HepG2 (cell line): ENCODE results near the gene NKAIN4. TPM values are rescaled to one million over a fixed set of nuclear protein-coding genes. Genes with fewer than 3 reads are reported as not detected.

ENCODE experiments used
- ATM ChIP-seq: fragments of 450-650 bp; IDR thresholded peaks from 2 replicates; pipeline ENCODE4 v1.7.1; 2017; ENCODE audit warnings: mild to moderate bottlenecking, borderline replicate concordance
- CAMTA2 ChIP-seq: sonication (generic); formaldehyde crosslinking; IDR thresholded peaks from 2 replicates; pipeline ENCODE4 v1.4.0; 2020; ENCODE audit warnings: mild to moderate bottlenecking, missing genetic modification reagents, borderline replicate concordance
- FOXK2 ChIP-seq: fragments of 450-650 bp; IDR thresholded peaks from 2 replicates; pipeline ENCODE4 v1.6.1; 2016
- HNF4G ChIP-seq, 2 experiments: sonication (generic) in 1 of 2; formaldehyde crosslinking in 1 of 2; IDR thresholded peaks; 2 replicates each; pipeline versions ENCODE4 v1.4.0 to v1.6.1; 2011 to 2020; ENCODE audit warnings: borderline replicate concordance in 2 of 2, low read depth in 2 of 2, mild to moderate bottlenecking in 2 of 2, low read length in 1 of 2, missing genetic modification reagents in 1 of 2, moderate library complexity in 1 of 2
- MEIS2 ChIP-seq: sonication (generic); formaldehyde crosslinking; IDR thresholded peaks from 2 replicates; pipeline ENCODE4 v1.9.0; 2021; ENCODE audit warnings: mild to moderate bottlenecking, missing genetic modification reagents
- NFKB2 ChIP-seq: sonication (generic); formaldehyde crosslinking; IDR thresholded peaks from 2 replicates; pipeline ENCODE4 v1.4.0; 2020; ENCODE audit warnings: missing genetic modification reagents, borderline replicate concordance
- NFRKB ChIP-seq: fragments of 450-650 bp; IDR thresholded peaks from 2 replicates; pipeline ENCODE4 v1.6.1; 2017
- PHF8 ChIP-seq: sonication (generic); formaldehyde crosslinking; IDR thresholded peaks from 2 replicates; pipeline ENCODE4 v1.5.0; 2020; ENCODE audit warnings: missing genetic modification reagents
- RXRB ChIP-seq: IDR thresholded peaks from 2 replicates; pipeline ENCODE4 v1.6.1; 2016; ENCODE audit warnings: borderline replicate concordance, missing genetic modification reagents, missing compliant biosample characterization
- SALL1 ChIP-seq: sonication (generic); formaldehyde crosslinking; IDR thresholded peaks from 2 replicates; pipeline ENCODE4 v1.8.0; 2022; ENCODE audit warnings: mild to moderate bottlenecking, missing genetic modification reagents
- SOX5 ChIP-seq: IDR thresholded peaks from 2 replicates; pipeline ENCODE4 v1.6.1; 2016; ENCODE audit warnings: borderline replicate concordance
- TBX2 ChIP-seq: sonication (generic); formaldehyde crosslinking; IDR thresholded peaks from 2 replicates; pipeline ENCODE4 v1.5.0; 2020; ENCODE audit warnings: missing genetic modification reagents, mild to moderate bottlenecking, borderline replicate concordance
- ZFP36L1 ChIP-seq: sonication (generic); formaldehyde crosslinking; IDR thresholded peaks from 2 replicates; pipeline ENCODE4 v1.8.0; 2022; ENCODE audit warnings: mild to moderate bottlenecking, missing genetic modification reagents, moderate library complexity
- ZFP62 ChIP-seq: sonication (generic); formaldehyde crosslinking; IDR thresholded peaks from 2 replicates; pipeline ENCODE4 v1.4.0; 2020; ENCODE audit warnings: missing genetic modification reagents
- ZNF251 ChIP-seq: sonication (generic); formaldehyde crosslinking; IDR thresholded peaks from 2 replicates; pipeline ENCODE4 v1.9.0; 2021; ENCODE audit warnings: mild to moderate bottlenecking, missing genetic modification reagents
- ZNF337 ChIP-seq: sonication (generic); formaldehyde crosslinking; IDR thresholded peaks from 2 replicates; pipeline ENCODE4 v1.5.1; 2020; ENCODE audit warnings: missing genetic modification reagents, low read depth, mild to moderate bottlenecking, borderline replicate concordance
- ZNF773 ChIP-seq: sonication (generic); formaldehyde crosslinking; IDR thresholded peaks from 2 replicates; pipeline ENCODE4 v1.4.0; 2020; ENCODE audit warnings: missing genetic modification reagents, borderline replicate concordance
- ZNF780A ChIP-seq: sonication (generic); formaldehyde crosslinking; IDR thresholded peaks from 2 replicates; pipeline ENCODE4 v1.8.0; 2022; ENCODE audit warnings: mild to moderate bottlenecking, missing genetic modification reagents, moderate library complexity
- polyA plus RNA-seq, 8 experiments: library from polyadenylated mRNA; depleted of rRNA in 3 of 8; stranded (reverse) in 7 of 8; unstranded in 1 of 8; fragments of >200 nt; fragmentation: Illumina TruSeq in 4 of 8; extraction: Trizol in 4 of 8; gene quantifications; 2 replicates each; pipeline versions ENCODE4 v1.2.1 to v1.2.3, GENCODE V29; 2011 to 2016; ENCODE audit warnings: low read depth in 4 of 8, missing spikeins in 1 of 8, mixed read lengths in 1 of 8; ENCODE audit not compliant: insufficient read depth in 1 of 8
- total RNA-seq, 5 experiments: library from RNA; depleted of rRNA; stranded (reverse); fragments of >200 nt; fragmentation: Illumina TruSeq; extraction: Trizol; gene quantifications; 2 replicates each; pipeline ENCODE4 v1.2.3, GENCODE V29; 2016; ENCODE audit warnings: low read depth in 1 of 5
- TF ChIP-seq, protein P1 (sequence below): sonication (generic); formaldehyde crosslinking; IDR thresholded peaks from 2 replicates; pipeline ENCODE4 v1.4.0; 2020; ENCODE audit warnings: missing genetic modification reagents, borderline replicate concordance
- TF ChIP-seq, protein P2 (sequence below), 2 experiments: sonication (generic) in 1 of 2; formaldehyde crosslinking in 1 of 2; IDR thresholded peaks; 2 replicates each; pipeline versions ENCODE4 v1.4.0 to v1.6.1; 2018 to 2020; ENCODE audit warnings: missing genetic modification reagents in 2 of 2, borderline replicate concordance in 1 of 2, low read depth in 1 of 2, mild to moderate bottlenecking in 1 of 2, missing biosample characterization in 1 of 2
- TF ChIP-seq, protein P3 (sequence below): sonication (generic); formaldehyde crosslinking; IDR thresholded peaks from 2 replicates; pipeline ENCODE4 v1.5.1; 2020; ENCODE audit warnings: mild to moderate bottlenecking, missing genetic modification reagents, moderate library complexity
- TF ChIP-seq, protein P4 (sequence below): sonication (generic); formaldehyde crosslinking; IDR thresholded peaks from 2 replicates; pipeline ENCODE4 v1.4.0; 2020; ENCODE audit warnings: mild to moderate bottlenecking, missing genetic modification reagents

Gene NKAIN4
- total and polyA plus RNA-seq, 2 of the 13 experiments (the other 11 are each of a cell fraction or from before 2014, with no cell fraction given), result not detected

DNA sequence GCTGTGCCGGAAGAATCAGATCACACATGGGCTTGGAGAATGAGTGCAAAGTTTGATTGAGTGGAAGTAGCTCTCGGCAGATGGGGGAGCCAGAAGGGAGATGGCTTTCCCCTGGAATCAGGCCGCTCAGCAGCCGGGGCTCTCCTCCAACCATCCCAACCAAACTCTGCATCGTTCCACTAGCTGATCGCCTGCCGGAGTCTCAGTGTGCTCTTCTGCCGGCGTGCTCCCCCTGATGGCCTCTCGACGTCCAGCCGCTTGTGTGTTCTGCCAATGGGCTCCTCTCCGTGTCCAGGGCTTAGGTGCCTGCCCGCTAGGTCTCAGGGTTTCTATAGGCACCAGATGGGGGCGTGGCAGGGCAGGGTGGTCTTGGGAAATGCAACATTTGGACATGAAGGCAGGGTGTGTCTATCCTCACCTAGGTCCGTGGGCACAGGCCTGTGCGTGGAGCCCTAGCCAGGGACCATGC, 23.4 kb downstream of the NKAIN4 start (continued):
- TF ChIP-seq HNF4G (IDR thresholded peaks at IDR 0.05; ENCODE audit: borderline replicate concordance, low read depth, low read length) (no peak), HNF4G (CRISPR knock-in tag; IDR thresholded peaks at IDR 0.05; ENCODE audit: borderline replicate concordance, low read depth) (no peak), ATM (no peak), ZFP62 (no peak), ZNF251 (CRISPR knock-in tag) (no peak), ZNF773 (CRISPR knock-in tag) (no peak), RXRB (no peak), ZFP36L1 (no peak), SALL1 (CRISPR knock-in tag) (peak; percentile 70), TBX2 (CRISPR knock-in tag) (peak; percentile 42; the same call in 1 of the 2 replicates), CAMTA2 (CRISPR knock-in tag) (no peak), ZNF780A (CRISPR knock-in tag) (no peak), NFRKB (no peak), PHF8 (CRISPR knock-in tag) (peak; percentile 28; the same call in 1 of the 2 replicates), NFKB2 (CRISPR knock-in tag) (peak; percentile 38; the same call in 1 of the 2 replicates), MEIS2 (CRISPR knock-in tag) (no peak), ZNF337 (CRISPR knock-in tag) (no peak), SOX5 (CRISPR knock-in tag) (no peak), FOXK2 (no peak)
- TF ChIP-seq, protein P1, sequence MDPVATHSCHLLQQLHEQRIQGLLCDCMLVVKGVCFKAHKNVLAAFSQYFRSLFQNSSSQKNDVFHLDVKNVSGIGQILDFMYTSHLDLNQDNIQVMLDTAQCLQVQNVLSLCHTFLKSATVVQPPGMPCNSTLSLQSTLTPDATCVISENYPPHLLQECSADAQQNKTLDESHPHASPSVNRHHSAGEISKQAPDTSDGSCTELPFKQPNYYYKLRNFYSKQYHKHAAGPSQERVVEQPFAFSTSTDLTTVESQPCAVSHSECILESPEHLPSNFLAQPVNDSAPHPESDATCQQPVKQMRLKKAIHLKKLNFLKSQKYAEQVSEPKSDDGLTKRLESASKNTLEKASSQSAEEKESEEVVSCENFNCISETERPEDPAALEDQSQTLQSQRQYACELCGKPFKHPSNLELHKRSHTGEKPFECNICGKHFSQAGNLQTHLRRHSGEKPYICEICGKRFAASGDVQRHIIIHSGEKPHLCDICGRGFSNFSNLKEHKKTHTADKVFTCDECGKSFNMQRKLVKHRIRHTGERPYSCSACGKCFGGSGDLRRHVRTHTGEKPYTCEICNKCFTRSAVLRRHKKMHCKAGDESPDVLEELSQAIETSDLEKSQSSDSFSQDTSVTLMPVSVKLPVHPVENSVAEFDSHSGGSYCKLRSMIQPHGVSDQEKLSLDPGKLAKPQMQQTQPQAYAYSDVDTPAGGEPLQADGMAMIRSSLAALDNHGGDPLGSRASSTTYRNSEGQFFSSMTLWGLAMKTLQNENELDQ (CRISPR knock-in tag), result peak; percentile 87; the same call in 1 of the 2 replicates
- TF ChIP-seq, protein P2, sequence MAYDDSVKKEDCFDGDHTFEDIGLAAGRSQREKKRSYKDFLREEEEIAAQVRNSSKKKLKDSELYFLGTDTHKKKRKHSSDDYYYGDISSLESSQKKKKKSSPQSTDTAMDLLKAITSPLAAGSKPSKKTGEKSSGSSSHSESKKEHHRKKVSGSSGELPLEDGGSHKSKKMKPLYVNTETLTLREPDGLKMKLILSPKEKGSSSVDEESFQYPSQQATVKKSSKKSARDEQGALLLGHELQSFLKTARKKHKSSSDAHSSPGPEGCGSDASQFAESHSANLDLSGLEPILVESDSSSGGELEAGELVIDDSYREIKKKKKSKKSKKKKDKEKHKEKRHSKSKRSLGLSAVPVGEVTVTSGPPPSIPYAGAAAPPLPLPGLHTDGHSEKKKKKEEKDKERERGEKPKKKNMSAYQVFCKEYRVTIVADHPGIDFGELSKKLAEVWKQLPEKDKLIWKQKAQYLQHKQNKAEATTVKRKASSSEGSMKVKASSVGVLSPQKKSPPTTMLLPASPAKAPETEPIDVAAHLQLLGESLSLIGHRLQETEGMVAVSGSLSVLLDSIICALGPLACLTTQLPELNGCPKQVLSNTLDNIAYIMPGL (CRISPR knock-in tag; IDR thresholded peaks at IDR 0.05; ENCODE audit: borderline replicate concordance in 1 of 2, low read depth in 1 of 2), result peak; percentile 71 to 87
- TF ChIP-seq, protein P3, sequence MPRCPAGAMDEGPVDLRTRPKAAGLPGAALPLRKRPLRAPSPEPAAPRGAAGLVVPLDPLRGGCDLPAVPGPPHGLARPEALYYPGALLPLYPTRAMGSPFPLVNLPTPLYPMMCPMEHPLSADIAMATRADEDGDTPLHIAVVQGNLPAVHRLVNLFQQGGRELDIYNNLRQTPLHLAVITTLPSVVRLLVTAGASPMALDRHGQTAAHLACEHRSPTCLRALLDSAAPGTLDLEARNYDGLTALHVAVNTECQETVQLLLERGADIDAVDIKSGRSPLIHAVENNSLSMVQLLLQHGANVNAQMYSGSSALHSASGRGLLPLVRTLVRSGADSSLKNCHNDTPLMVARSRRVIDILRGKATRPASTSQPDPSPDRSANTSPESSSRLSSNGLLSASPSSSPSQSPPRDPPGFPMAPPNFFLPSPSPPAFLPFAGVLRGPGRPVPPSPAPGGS (CRISPR knock-in tag), result no peak
- TF ChIP-seq, protein P4, sequence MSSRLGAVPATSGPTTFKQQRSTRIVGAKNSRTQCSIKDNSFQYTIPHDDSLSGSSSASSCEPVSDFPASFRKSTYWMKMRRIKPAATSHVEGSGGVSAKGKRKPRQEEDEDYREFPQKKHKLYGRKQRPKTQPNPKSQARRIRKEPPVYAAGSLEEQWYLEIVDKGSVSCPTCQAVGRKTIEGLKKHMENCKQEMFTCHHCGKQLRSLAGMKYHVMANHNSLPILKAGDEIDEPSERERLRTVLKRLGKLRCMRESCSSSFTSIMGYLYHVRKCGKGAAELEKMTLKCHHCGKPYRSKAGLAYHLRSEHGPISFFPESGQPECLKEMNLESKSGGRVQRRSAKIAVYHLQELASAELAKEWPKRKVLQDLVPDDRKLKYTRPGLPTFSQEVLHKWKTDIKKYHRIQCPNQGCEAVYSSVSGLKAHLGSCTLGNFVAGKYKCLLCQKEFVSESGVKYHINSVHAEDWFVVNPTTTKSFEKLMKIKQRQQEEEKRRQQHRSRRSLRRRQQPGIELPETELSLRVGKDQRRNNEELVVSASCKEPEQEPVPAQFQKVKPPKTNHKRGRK (CRISPR knock-in tag), result no peak
